PC-3 (cell line): ENCODE measurements around the gene CD200R1. TPM values are rescaled to one million over a fixed set of nuclear protein-coding genes. Genes with fewer than 3 reads are reported as not detected.

Experiments
- ATAC-seq: fragments of 200-7000 bp; cut with Tn5 transposase; 2 replicates; pipeline ENCODE4 v1.9.1; 2020; ENCODE audit warnings: mild to moderate bottlenecking, moderate library complexity
- BruUV-seq: library from RNA; stranded (reverse); fragments of 400-500 nt; replicated peaks from 2 replicates; lab custom pipeline; 2021; lab: Mats Ljungman, UMichigan
- CTCF ChIA-PET: fragments of 300-600 bp; sonication (Branson Sonifier 250); formaldehyde crosslinking; loops from one replicate; lab custom pipeline; 2022; ENCODE audit warnings: antibody characterized with exemption; lab: Charles Lee
- POLR2A ChIA-PET: fragments of 300-600 bp; sonication (Branson Sonifier 250); formaldehyde crosslinking; loops from one replicate; lab custom pipeline; 2022; ENCODE audit warnings: antibody characterized with exemption; ENCODE audit not compliant: unreplicated experiment; lab: Charles Lee
- DNase-seq: peaks from one replicate; pipeline ENCODE4 v3.0.0-alpha.2; 2015
- H2AFZ ChIP-seq: fragments of 300-600 bp; sonication (generic); 2 replicates; pipeline ENCODE4 v1.6.0; 2016; ENCODE audit warnings: antibody characterized with exemption, low read length
- H3F3A ChIP-seq: fragments of 300-600 bp; sonication (generic); one replicate; pipeline ENCODE4 v1.6.0; 2017; ENCODE audit warnings: antibody characterized with exemption, low read length, control low read depth, mild to moderate bottlenecking; ENCODE audit not compliant: unreplicated experiment
- H3K27ac ChIP-seq: fragments of 300-600 bp; sonication (generic); 2 replicates; pipeline ENCODE4 v1.5.1; 2016; ENCODE audit warnings: mild to moderate bottlenecking, low read length
- H3K27me3 ChIP-seq: fragments of 300-600 bp; sonication (generic); 2 replicates; pipeline ENCODE4 v1.6.1; 2016; ENCODE audit warnings: low read length, mixed read lengths
- H3K36me3 ChIP-seq: fragments of 300-600 bp; sonication (generic); 2 replicates; pipeline ENCODE4 v1.6.1; 2016; ENCODE audit warnings: low read depth, mixed run types, low read length, mixed read lengths
- H3K4me1 ChIP-seq: fragments of 300-600 bp; sonication (generic); 2 replicates; pipeline ENCODE4 v1.5.1; 2016; ENCODE audit warnings: low read length; ENCODE audit not compliant: insufficient read depth
- H3K4me2 ChIP-seq: fragments of 300-600 bp; sonication (generic); 2 replicates; pipeline ENCODE4 v1.6.0; 2016; ENCODE audit warnings: low read length
- H3K4me3 ChIP-seq: fragments of 300-600 bp; sonication (generic); 2 replicates; pipeline ENCODE4 v1.5.1; 2016; ENCODE audit warnings: mild to moderate bottlenecking, low read length, mixed read lengths
- H3K79me2 ChIP-seq: fragments of 300-600 bp; sonication (generic); 2 replicates; pipeline ENCODE4 v1.6.1; 2017; ENCODE audit warnings: low read length, mixed read lengths
- H3K9ac ChIP-seq: fragments of 300-600 bp; sonication (generic); 2 replicates; pipeline ENCODE4 v1.6.0; 2016; ENCODE audit warnings: mild to moderate bottlenecking, low read length
- H3K9me2 ChIP-seq: fragments of 300-600 bp; sonication (generic); replicated peaks from 2 replicates; pipeline ENCODE4 v1.6.1; 2016; ENCODE audit warnings: mixed run types, low read length, mixed read lengths
- H3K9me3 ChIP-seq: fragments of 300-600 bp; sonication (generic); 2 replicates; pipeline ENCODE4 v1.6.1; 2016; ENCODE audit warnings: low read length, mixed read lengths
- H4K20me1 ChIP-seq: fragments of 300-600 bp; sonication (generic); 2 replicates; pipeline ENCODE4 v1.6.1; 2016; ENCODE audit warnings: low read length, mixed read lengths
- CTCF ChIP-seq: fragments of 300-600 bp; sonication (generic); conservative IDR thresholded peaks from 2 replicates; pipeline ENCODE4 v1.5.1; 2017; ENCODE audit warnings: antibody characterized with exemption, low read depth, mild to moderate bottlenecking, low read length
- EZH2 ChIP-seq: fragments of 300-600 bp; sonication (generic); IDR thresholded peaks from one replicate; pipeline ENCODE4 v1.6.1; 2017; ENCODE audit warnings: antibody characterized with exemption, mild to moderate bottlenecking, low read length; ENCODE audit not compliant: unreplicated experiment
- EZH2phosphoT487 ChIP-seq: fragments of 300-600 bp; sonication (generic); IDR thresholded peaks from 2 replicates; pipeline ENCODE4 v1.6.1; 2018; ENCODE audit warnings: mild to moderate bottlenecking, antibody characterized with exemption, low read length, borderline replicate concordance
- intact Hi-C: fragments of 100-400 bp; cut with micrococcal nuclease; formaldehyde crosslinking; loops from 2 replicates; pipeline ENCODE4 v1.9.0; 2023
- total RNA-seq: library from RNA; depleted of rRNA; stranded (reverse); fragments of >200 nt; gene quantifications from 2 replicates; pipeline ENCODE4 v1.2.3, GENCODE V29; 2014

The CD200R1 gene
- total RNA-seq, 1 experiment from 2014 or later = not detected

GRCh38 chr3:112875561-112875960 is 99.3 kb downstream of the CD200R1 start:
- Histone ChIP-seq H3K4me3 (no peak overlapping the region), H3K27me3 (0 out of 2 replicates have a peak, but pooled peaks cover 3% of the 10 kb centered on the region), H2AFZ (no peak overlapping the region), H3K9me3 (0 out of 2 replicates have a peak, but pooled peaks cover 1% of the 10 kb centered on the region), H3K4me2 (no peak overlapping the region), H3K9ac (no peak overlapping the region), H3K36me3 (no peaks in the 10 kb centered on the region), H3K9me2 (no peaks in the 10 kb centered on the region), H3K4me1 (no peaks in the 10 kb centered on the region), H3K27ac (no peak overlapping the region), H3F3A (no peaks in the 10 kb centered on the region), H4K20me1 (no peaks in the 10 kb centered on the region), H3K79me2 (no peaks in the 10 kb centered on the region)
- no TSS peak for BruUV-seq
- ATAC-seq (no peak), DNase-seq (no peak)
- intact Hi-C loops = no loop called here
- POLR2A ChIA-PET = no interaction called here
- CTCF ChIA-PET = no interaction called here
- TF ChIP-seq CTCF (no peak), EZH2 (no peak), EZH2phosphoT487 (no peak)

GRCh38 chr3:112874725-112875124 is 100.2 kb downstream of the CD200R1 start:
- ATAC-seq = no peak
- H3K9ac ChIP-seq = no peak overlapping the region
- H3F3A ChIP-seq = no peaks in the 10 kb centered on the region
- DNase-seq = no peak
- TF ChIP-seq CTCF = no peak
- TF ChIP-seq EZH2 = no peak
- no peak for TF ChIP-seq EZH2phosphoT487
- H3K79me2 ChIP-seq = no peaks in the 10 kb centered on the region
- no peak overlapping the region for H2AFZ ChIP-seq
- no peaks in the 10 kb centered on the region for H3K4me1 ChIP-seq
- H4K20me1 ChIP-seq = no peaks in the 10 kb centered on the region
- H3K27me3 ChIP-seq = no peaks in the 10 kb centered on the region
- H3K36me3 ChIP-seq = no peaks in the 10 kb centered on the region
- POLR2A ChIA-PET = no interaction called here
- 0 out of 2 replicates have a peak, but pooled peaks cover 4% of the 10 kb centered on the region for H3K9me3 ChIP-seq
- CTCF ChIA-PET = no interaction called here
- no peak overlapping the region for H3K27ac ChIP-seq
- no peaks in the 10 kb centered on the region for H3K9me2 ChIP-seq
- BruUV-seq = no TSS peak
- H3K4me3 ChIP-seq = no peak overlapping the region
- no peak overlapping the region for H3K4me2 ChIP-seq
- intact Hi-C loops = no loop called here

- intact Hi-C loops = no loop called here
- DNase-seq = no peak
- Histone ChIP-seq H3F3A (no peaks in the 10 kb centered on the region), H3K4me1 (no peaks in the 10 kb centered on the region), H3K9me2 (no peaks in the 10 kb centered on the region), H3K4me3 (no peak overlapping the region), H3K36me3 (no peaks in the 10 kb centered on the region), H3K27me3 (no peaks in the 10 kb centered on the region), H3K79me2 (no peaks in the 10 kb centered on the region), H4K20me1 (no peaks in the 10 kb centered on the region), H3K27ac (no peak overlapping the region), H3K9ac (no peak overlapping the region), H3K9me3 (0 out of 2 replicates have a peak, but pooled peaks cover 4% of the 10 kb centered on the region), H3K4me2 (no peak overlapping the region), H2AFZ (no peak overlapping the region)
- BruUV-seq = no TSS peak
- ChIA-PET CTCF (no interaction called here), POLR2A (no interaction called here)
- no peak for TF ChIP-seq CTCF
- no peak for TF ChIP-seq EZH2phosphoT487
- TF ChIP-seq EZH2 = no peak
- ATAC-seq = no peak
Measured at GRCh38 chr3:112873632-112874031, 101.3 kb downstream of the CD200R1 start.
